ENCODE measurements around the gene CACNB4.
"Not testable (repeated sequence)": the region's sequence is repeated elsewhere in the genome, so short reads cannot be mapped to it uniquely, and the experiment has no call there.

CACNB4 gene

GRCh38 chr2:151886241-151886640 lies 212.6 kb downstream of the CACNB4 start:
- no peak for DNase-seq

DNA sequence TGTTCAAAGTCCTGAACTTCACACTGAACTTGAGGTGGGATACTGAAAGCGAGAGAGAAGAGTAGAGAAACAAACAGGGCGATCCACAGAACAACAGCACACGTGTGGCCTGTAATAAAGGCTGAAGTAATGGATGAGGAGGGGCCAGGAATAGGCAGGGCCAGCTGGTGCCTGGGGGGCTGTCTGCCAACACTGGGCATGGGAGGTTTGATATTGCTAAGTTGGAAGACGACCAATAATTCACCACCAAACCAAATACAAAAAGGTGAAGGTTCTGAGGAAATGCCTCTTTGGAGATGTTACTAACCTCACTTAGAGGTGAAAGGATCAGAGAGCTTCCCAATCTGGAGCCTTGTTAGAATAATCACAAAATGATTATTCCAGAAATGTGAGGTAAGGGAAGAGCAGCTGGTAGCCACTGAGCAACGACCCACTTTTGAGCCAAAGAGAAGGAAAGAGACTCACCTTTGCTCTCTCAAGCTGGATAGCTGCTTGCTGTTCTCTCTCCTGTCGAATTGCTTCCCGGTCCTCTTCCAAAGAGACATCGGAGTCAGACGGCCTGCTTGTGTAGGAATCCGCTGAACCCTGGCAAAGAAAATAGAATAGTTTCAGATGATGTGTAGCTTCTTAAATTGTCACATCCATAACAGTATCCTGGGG lies 215.9 kb downstream of the CACNB4 start:
- no peak for DNase-seq

DNA sequence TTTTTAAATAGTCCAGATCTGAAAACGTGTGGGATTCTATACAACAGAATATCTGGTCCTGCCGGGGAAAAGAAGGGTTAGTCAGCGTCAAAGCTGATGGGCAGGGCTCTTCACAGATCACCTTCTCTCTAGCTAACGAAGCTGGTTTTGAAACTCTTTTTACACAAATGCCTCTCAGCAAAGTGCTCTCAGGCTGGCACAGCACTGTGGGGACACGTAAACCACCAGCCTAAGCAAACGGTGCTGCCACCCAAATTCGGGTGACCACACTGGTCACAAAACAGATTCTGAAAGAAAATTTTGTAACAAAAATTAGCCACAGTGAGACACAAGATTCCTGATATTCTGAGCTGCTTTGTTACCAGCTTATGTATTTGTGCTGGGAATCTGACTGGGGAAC lies 217.5 kb downstream of the CACNB4 start:
- no peak for DNase-seq

- no peak for DNase-seq
These were observed 218.3 kb downstream of the CACNB4 start for GRCh38 chr2:151880586-151880985.

- DNase-seq: no peak
These were observed 219.9 kb downstream of the CACNB4 start for GRCh38 chr2:151878655-151879563.

DNA sequence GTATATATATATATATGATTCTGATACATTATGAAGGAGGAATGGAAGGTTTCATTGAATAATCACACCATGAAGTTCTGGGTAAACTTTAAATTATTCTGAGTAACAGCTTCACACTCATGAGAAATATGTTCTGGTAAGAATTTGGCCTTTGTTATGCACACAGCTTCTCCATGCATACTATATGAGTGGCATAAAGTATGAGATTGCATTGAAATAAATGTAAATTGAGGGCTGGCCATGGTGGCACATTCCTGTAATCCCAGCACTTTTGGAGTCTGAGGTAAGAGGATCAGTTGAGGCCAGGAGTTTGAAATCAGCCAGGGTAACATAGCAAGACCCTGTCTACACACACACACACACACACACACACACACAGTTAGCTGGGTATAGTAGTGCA lies 220.6 kb downstream of the CACNB4 start:
- no peak for DNase-seq

DNA sequence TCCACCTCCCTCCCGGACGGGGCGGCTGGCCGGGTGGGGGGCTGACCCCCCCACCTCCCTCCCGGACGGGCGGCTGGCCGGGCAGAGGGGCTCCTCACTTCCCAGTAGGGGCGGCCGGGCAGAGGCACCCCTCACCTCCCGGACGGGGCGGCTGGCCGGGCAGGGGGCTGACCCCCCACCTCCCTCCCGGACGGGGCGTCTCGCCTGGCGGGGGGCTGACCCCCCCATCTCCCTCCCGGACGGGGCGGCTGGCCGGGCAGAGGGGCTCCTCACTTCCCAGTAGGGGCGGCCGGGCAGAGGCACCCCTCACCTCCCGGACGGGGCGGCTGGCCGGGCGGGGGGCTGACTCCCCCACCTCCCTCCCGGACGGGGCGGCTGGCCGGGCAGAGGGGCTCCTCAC lies 223.2 kb downstream of the CACNB4 start:
- DNase-seq: not testable (repeated sequence)

GRCh38 chr2:151872463-151872862 lies 226.4 kb downstream of the CACNB4 start:
- no peak for DNase-seq

DNA sequence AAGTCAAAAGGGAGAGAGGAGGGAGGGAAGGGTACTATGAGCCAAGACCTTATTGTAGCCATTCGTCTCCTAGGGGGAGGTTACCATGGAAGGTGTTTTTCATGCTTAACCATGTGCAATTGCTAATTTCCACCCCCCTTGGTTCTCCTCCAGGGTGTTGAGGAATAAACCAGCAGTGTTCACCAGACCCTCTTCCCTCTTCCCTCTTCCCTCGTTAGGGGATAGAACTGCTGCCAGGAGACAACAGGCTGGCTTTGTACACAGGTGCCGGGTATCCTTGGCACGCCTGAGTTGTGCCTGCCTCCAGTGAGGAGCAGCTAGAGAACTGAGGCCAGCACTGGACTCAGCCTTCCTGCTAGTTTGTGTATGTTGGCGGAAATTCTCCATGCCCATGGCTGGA lies 229.6 kb downstream of the CACNB4 start:
- no peak for DNase-seq

DNA sequence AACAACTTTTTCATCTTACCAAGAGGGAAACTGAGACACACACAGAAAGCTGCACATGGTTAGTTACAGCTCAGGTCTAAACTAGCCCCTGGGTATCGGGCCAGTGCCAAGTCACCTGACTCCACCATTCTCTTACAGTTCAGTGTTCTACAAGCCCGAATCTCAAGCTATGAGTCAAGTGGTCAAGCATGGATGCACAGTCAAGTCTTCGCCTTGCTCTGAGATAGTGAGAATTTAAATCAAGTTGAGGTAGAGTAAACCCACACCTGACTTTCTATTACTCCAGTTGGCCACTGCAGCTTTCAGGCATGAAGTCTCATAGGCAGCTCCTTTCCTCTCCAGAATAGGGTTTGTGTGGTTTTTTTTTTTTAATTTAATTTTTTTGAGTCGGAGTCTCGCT lies 236.1 kb downstream of the CACNB4 start:
- DNase-seq: no peak

GRCh38 chr2:151861174-151861573 lies 237.7 kb downstream of the CACNB4 start:
- no peak for DNase-seq

DNA sequence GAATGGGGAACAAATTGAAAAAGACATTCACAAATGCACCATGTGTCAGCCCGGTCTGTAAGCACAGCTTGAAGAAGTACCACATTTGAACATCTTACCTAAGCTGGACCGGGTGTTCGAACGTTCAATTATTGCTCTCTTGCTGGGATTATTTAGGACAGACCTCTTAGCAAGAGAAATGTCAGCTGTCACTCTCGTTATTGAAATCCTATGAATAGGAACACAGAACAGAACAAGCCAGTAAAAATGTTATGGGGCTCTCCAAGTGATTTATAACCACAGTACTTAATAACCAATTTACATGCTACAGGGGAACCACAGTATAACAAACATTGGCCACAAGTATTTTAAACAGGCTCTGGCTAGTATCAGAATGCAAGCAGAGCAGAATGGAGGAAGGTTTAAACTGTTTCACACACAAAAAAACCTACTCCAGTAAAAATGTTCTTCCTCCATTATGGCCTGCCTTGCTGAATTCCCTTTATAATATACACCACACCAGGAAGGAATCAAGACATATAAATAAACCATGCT lies 238.2 kb downstream of the CACNB4 start:
- DNase-seq: no peak

DNA sequence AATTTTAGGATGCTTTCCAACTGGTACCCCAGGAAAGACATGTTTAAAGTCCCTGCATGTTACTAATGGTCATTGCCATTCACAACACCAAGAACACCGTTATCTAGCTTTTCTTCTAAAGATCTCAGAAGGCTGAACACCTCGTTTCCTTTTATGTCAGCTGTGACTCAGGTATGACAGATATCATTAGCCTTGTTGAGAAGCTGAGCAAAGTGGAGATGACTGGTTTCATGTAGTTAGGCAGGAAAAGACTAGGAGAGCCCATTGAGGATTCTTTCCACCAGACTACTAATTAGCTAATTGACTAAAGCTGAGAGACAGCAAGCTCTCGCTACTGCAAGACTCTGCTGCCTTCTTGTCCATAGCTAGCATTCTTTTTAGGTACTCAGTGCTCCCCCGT lies 238.6 kb downstream of the CACNB4 start:
- no peak for DNase-seq

GRCh38 chr2:151857650-151858049 lies 241.2 kb downstream of the CACNB4 start:
- DNase-seq: no peak

DNA sequence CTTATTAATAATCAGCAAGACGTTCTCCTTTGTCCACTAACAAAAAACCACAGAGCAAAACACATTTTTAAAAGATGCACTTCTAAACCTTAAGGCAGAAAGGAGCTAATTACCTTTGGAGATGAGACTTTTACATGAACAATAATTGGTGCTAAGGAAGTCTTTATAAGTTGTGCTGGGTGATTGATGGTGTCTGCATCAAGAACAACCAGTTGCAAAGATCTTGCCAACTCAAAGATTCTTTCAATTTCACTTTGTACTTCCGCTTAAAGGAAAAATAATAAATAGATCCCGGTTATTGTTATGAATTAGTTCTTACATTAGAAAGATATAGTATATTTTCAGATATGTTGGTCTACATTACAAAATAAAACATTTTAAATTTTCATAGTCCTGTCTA lies 243.7 kb downstream of the CACNB4 start:
- DNase-seq: no peak

- DNase-seq: no peak
These were observed 245.6 kb downstream of the CACNB4 start for GRCh38 chr2:151853070-151853758.

DNA sequence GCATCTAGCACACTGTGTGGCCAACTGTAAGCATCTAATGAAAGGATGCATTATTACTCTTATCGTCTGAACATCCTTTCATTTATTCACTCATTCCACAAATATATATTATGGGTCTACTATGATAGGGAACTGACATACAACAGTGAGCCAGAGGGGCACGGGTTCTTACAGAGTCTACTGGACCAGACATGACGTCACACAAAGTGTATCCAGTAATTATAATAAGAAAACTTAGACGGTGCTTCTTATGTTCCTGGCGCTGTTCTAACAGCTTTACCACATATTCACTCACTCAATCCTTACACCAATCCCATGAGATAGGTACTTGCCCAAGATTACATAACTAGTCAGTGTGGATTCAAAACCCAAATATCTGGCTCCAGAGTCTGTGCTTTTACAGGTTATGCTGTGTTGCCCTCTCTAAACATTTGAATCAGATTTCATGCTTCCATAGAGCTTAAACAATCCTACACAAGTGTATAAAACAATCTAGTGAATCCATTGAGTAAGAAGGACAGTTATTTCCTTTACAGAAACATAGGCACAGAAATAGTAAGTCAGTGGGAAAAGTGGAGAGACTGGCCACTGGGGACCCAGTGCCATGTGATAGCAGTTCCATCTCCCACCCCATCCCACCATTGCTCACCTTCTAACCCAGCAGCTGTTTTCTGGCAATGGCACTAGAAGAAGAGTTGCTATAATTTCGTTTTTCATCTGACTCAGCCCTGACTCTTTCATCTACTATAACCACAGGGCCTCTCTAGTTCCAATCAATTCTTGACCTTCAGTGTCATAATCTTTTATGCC lies 246.4 kb downstream of the CACNB4 start:
- no peak for DNase-seq

- peak; percentile 5 for DNase-seq
These were observed 247.1 kb downstream of the CACNB4 start for GRCh38 chr2:151851761-151852160.

GRCh38 chr2:151849413-151850010 lies 249.3 kb downstream of the CACNB4 start:
- no peak for DNase-seq

- DNase-seq: no peak
These were observed 253.0 kb downstream of the CACNB4 start for GRCh38 chr2:151845884-151846283.

DNA sequence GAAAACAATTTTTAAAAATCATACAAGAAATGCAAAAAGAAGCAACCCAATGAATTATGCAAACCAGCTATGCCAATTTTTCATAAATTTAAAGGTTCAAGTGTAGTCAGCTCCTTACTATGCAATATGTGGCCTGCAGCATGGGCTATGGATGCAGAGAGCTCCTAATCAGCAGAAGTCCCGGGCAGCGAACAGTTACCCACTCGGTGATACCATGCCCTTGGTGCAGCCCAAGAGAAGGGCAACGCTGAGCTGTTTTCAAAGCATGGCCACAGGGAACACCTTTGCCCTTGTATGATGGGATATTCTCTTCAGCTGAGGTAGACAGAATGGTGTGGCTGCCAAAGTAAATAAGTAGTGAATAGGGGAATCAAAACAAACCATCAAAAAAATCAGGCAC lies 253.4 kb downstream of the CACNB4 start:
- DNase-seq: no peak

- DNase-seq: no peak
These were observed 254.5 kb downstream of the CACNB4 start for GRCh38 chr2:151844211-151844896.

Measured in NCI-H2171 (cell line).